GM23338 (cell line): ENCODE data around the gene BGLAP. TPM values are rescaled to one million over a fixed set of nuclear protein-coding genes. Genes with fewer than 3 reads are reported as not detected.
A peak's percentile ranks its signal among the peaks of the same experiment; 100 is the strongest.

Experiments used
- ATAC-seq: fragments of 200-7000 bp; cut with Tn5 transposase; 3 replicates; pipeline ENCODE4 v1.9.1; 2020
- DNase-seq: peaks from one replicate; pipeline ENCODE4 v3.0.0-alpha.2; 2015; ENCODE audit warnings: low spot score
- H2AFZ ChIP-seq: fragments of 200-600 bp; sonication (generic); 2 replicates; pipeline ENCODE4 v1.8.0; 2016; ENCODE audit warnings: antibody characterized with exemption, mild to moderate bottlenecking, moderate library complexity
- H3F3A ChIP-seq: fragments of 200-600 bp; sonication (generic); replicated peaks from 2 replicates; pipeline ENCODE4 v1.8.0; 2017; ENCODE audit warnings: antibody characterized with exemption, mixed run types, low read depth
- H3K27ac ChIP-seq: fragments of 200-600 bp; sonication (generic); 2 replicates; pipeline ENCODE4 v1.6.1; 2016; ENCODE audit warnings: low read depth
- H3K27me3 ChIP-seq: fragments of 200-600 bp; sonication (generic); 2 replicates; pipeline ENCODE4 v1.8.0; 2016; ENCODE audit warnings: mild to moderate bottlenecking, mixed run types, moderate library complexity; ENCODE audit not compliant: insufficient read depth
- H3K36me3 ChIP-seq: fragments of 200-600 bp; sonication (generic); 2 replicates; pipeline ENCODE4 v1.8.0; 2016; ENCODE audit warnings: mild to moderate bottlenecking; ENCODE audit not compliant: insufficient read depth
- H3K4me1 ChIP-seq: fragments of 200-600 bp; sonication (generic); 2 replicates; pipeline ENCODE4 v1.8.0; 2016; ENCODE audit warnings: mild to moderate bottlenecking, moderate library complexity; ENCODE audit not compliant: insufficient read depth
- H3K4me2 ChIP-seq: fragments of 200-600 bp; sonication (generic); 2 replicates; pipeline ENCODE4 v1.7.1; 2017; ENCODE audit warnings: mixed run types
- H3K4me3 ChIP-seq: fragments of 200-600 bp; sonication (generic); 2 replicates; pipeline ENCODE4 v1.6.1; 2016; ENCODE audit warnings: mixed run types
- H3K79me2 ChIP-seq: fragments of 200-600 bp; sonication (generic); replicated peaks from 2 replicates; pipeline ENCODE4 v1.8.0; 2017; ENCODE audit warnings: mild to moderate bottlenecking; ENCODE audit not compliant: insufficient read depth
- H3K9me2 ChIP-seq: fragments of 200-600 bp; sonication (generic); 2 replicates; pipeline ENCODE4 v1.8.0; 2017; ENCODE audit not compliant: insufficient read depth
- H4K20me1 ChIP-seq: fragments of 200-600 bp; sonication (generic); replicated peaks from 2 replicates; pipeline ENCODE4 v1.8.0; 2017; ENCODE audit warnings: mild to moderate bottlenecking; ENCODE audit not compliant: insufficient read depth
- H3K27ac Mint-ChIP-seq: 2 replicates; pipeline ENCODE4 v1.8.0; 2020; ENCODE audit warnings: inconsistent platforms, mild to moderate bottlenecking, moderate library complexity, mixed read lengths
- H3K27me3 Mint-ChIP-seq: 3 replicates; pipeline ENCODE4 v1.8.0; 2022; ENCODE audit warnings: low read depth, mild to moderate bottlenecking, moderate library complexity, mixed read lengths, inconsistent platforms; ENCODE audit not compliant: insufficient read depth, poor library complexity
- H3K36me3 Mint-ChIP-seq: 3 replicates; pipeline ENCODE4 v1.8.0; 2021; ENCODE audit warnings: low read depth, mild to moderate bottlenecking, inconsistent platforms, moderate library complexity, mixed read lengths
- H3K4me1 Mint-ChIP-seq: 3 replicates; pipeline ENCODE4 v1.8.0; 2020; ENCODE audit warnings: mild to moderate bottlenecking, inconsistent platforms, mixed read lengths
- H3K4me3 Mint-ChIP-seq: 3 replicates; pipeline ENCODE4 v1.8.0; 2021; ENCODE audit warnings: moderate library complexity, mild to moderate bottlenecking, inconsistent platforms, mixed read lengths
- H3K9me3 Mint-ChIP-seq: 3 replicates; pipeline ENCODE4 v1.8.0; 2020; ENCODE audit warnings: moderate library complexity, mild to moderate bottlenecking, inconsistent platforms, mixed read lengths
- CREB1 ChIP-seq: fragments of 250-450 bp; sonication (Bioruptor Pico); IDR thresholded peaks from 2 replicates; pipeline ENCODE4 v1.5.0; 2020; ENCODE audit warnings: low read depth, mild to moderate bottlenecking, moderate library complexity
- ETS1 ChIP-seq: IDR thresholded peaks from 2 replicates; pipeline ENCODE4 v1.6.1; 2016; ENCODE audit warnings: antibody characterized with exemption
- EZH2 ChIP-seq: fragments of 200-600 bp; sonication (generic); IDR thresholded peaks from one replicate; pipeline ENCODE4 v1.8.0; 2017; ENCODE audit warnings: antibody characterized with exemption, mild to moderate bottlenecking, low read depth; ENCODE audit not compliant: unreplicated experiment
- EZH2phosphoT487 ChIP-seq: fragments of 200-600 bp; sonication (generic); IDR thresholded peaks from one replicate; pipeline ENCODE4 v1.8.1; 2018; ENCODE audit warnings: antibody characterized with exemption; ENCODE audit not compliant: unreplicated experiment
- JUNB ChIP-seq: IDR thresholded peaks from one replicate; pipeline ENCODE4 v1.6.1; 2016; ENCODE audit warnings: antibody characterized with exemption; ENCODE audit not compliant: unreplicated experiment
- NANOG ChIP-seq: IDR thresholded peaks from 2 replicates; pipeline ENCODE4 v1.6.1; 2016; ENCODE audit warnings: antibody characterized with exemption, borderline replicate concordance
- POLR2AphosphoS5 ChIP-seq: IDR thresholded peaks from 2 replicates; pipeline ENCODE4 v1.6.1; 2016; ENCODE audit warnings: antibody characterized with exemption, low read depth
- REST ChIP-seq: IDR thresholded peaks from one replicate; pipeline ENCODE4 v1.6.1; 2018; ENCODE audit warnings: antibody characterized with exemption; ENCODE audit not compliant: unreplicated experiment
- STAT1 ChIP-seq: IDR thresholded peaks from one replicate; pipeline ENCODE4 v1.6.1; 2016; ENCODE audit warnings: antibody characterized with exemption; ENCODE audit not compliant: unreplicated experiment
- ZNF331 ChIP-seq: fragments of 250-450 bp; sonication (Bioruptor Pico); IDR thresholded peaks from 2 replicates; pipeline ENCODE4 v1.5.0; 2020; ENCODE audit warnings: low read depth, mild to moderate bottlenecking, moderate library complexity
- polyA plus RNA-seq: library from polyadenylated mRNA; unstranded; fragments of >200 nt; fragmentation: Nextera tagmentation; extraction: Ambion mirVana; gene quantifications from 2 replicates; pipeline ENCODE4 v1.2.1, GENCODE V29; 2016
- total RNA-seq: library from RNA; depleted of rRNA; stranded (reverse); fragments of >200 nt; shearing (Covaris generic); gene quantifications from 2 replicates; pipeline ENCODE4 v1.2.3, GENCODE V29; 2014
- TF ChIP-seq, protein P1 (sequence below): fragments of 250-450 bp; sonication (Bioruptor Pico); IDR thresholded peaks from 2 replicates; pipeline ENCODE4 v1.5.0; 2020; ENCODE audit warnings: mild to moderate bottlenecking, moderate library complexity

BGLAP gene
- total and polyA plus RNA-seq, 2 experiments from 2014 or later, result 0.36 to 0.42 TPM

DNA sequence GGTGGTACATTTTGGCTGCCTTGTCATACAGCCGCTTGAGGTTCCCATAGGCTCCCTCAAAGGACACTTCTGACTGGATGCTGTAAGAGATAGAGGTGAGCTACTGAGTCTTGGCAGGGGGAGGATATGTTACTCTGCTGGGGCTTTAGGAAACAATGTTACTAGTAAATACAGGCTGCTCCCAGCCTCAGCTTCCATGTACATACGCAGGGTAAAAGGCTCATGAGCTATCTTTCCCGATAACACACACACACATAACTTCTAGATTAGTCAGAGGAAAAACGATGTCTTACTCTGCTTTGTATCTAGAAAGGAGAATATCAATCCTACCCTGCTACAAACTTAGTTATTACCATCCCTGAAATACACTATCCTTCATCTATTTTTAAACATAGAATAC is 26.4 kb downstream of the BGLAP start (continued):
- TF ChIP-seq, protein P1, sequence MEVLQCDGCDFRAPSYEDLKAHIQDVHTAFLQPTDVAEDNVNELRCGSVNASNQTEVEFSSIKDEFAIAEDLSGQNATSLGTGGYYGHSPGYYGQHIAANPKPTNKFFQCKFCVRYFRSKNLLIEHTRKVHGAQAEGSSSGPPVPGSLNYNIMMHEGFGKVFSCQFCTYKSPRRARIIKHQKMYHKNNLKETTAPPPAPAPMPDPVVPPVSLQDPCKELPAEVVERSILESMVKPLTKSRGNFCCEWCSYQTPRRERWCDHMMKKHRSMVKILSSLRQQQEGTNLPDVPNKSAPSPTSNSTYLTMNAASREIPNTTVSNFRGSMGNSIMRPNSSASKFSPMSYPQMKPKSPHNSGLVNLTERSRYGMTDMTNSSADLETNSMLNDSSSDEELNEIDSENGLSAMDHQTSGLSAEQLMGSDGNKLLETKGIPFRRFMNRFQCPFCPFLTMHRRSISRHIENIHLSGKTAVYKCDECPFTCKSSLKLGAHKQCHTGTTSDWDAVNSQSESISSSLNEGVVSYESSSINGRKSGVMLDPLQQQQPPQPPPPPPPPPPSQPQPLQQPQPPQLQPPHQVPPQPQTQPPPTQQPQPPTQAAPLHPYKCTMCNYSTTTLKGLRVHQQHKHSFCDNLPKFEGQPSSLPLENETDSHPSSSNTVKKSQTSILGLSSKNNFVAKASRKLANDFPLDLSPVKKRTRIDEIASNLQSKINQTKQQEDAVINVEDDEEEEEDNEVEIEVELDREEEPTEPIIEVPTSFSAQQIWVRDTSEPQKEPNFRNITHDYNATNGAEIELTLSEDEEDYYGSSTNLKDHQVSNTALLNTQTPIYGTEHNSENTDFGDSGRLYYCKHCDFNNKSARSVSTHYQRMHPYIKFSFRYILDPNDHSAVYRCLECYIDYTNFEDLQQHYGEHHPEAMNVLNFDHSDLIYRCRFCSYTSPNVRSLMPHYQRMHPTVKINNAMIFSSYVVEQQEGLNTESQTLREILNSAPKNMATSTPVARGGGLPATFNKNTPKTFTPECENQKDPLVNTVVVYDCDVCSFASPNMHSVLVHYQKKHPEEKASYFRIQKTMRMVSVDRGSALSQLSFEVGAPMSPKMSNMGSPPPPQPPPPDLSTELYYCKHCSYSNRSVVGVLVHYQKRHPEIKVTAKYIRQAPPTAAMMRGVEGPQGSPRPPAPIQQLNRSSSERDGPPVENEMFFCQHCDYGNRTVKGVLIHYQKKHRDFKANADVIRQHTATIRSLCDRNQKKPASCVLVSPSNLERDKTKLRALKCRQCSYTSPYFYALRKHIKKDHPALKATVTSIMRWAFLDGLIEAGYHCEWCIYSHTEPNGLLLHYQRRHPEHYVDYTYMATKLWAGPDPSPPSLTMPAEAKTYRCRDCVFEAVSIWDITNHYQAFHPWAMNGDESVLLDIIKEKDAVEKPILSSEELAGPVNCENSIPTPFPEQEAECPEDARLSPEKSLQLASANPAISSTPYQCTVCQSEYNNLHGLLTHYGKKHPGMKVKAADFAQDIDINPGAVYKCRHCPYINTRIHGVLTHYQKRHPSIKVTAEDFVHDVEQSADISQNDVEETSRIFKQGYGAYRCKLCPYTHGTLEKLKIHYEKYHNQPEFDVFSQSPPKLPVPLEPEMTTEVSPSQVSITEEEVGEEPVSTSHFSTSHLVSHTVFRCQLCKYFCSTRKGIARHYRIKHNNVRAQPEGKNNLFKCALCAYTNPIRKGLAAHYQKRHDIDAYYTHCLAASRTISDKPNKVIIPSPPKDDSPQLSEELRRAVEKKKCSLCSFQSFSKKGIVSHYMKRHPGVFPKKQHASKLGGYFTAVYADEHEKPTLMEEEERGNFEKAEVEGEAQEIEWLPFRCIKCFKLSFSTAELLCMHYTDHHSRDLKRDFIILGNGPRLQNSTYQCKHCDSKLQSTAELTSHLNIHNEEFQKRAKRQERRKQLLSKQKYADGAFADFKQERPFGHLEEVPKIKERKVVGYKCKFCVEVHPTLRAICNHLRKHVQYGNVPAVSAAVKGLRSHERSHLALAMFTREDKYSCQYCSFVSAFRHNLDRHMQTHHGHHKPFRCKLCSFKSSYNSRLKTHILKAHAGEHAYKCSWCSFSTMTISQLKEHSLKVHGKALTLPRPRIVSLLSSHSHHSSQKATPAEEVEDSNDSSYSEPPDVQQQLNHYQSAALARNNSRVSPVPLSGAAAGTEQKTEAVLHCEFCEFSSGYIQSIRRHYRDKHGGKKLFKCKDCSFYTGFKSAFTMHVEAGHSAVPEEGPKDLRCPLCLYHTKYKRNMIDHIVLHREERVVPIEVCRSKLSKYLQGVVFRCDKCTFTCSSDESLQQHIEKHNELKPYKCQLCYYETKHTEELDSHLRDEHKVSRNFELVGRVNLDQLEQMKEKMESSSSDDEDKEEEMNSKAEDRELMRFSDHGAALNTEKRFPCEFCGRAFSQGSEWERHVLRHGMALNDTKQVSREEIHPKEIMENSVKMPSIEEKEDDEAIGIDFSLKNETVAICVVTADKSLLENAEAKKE (CRISPR knock-in tag), result no peak
- no peak for TF ChIP-seq CREB1
- no peak for TF ChIP-seq ZNF331 (CRISPR knock-in tag)
- TF ChIP-seq REST, result no peak
- no peak for TF ChIP-seq EZH2

DNA sequence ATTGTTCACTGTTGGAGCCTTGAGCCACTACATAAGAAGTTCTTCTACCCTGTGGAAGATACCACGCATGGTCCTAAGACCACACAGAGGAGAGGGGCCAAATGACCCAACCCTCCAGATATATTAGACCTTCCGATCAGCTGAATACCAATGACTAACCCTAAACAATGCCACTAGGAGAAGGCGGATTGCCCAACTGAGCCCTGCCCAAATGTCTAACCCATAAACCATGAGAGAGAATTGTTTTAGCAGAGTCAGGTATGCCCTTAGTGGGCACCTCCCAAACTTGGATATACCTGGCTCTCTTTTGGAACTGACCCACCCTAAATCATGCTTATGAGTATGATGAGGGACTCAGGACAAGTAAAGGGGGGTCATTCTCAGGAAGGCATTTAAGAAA is 28.3 kb downstream of the BGLAP start:
- no peak overlapping the region for H3K4me3 Mint-ChIP-seq
- Histone ChIP-seq H3K36me3 (peaks cover 81% of the 10 kb centered on the region), H3K27ac (0 out of 2 replicates have a peak overlapping the region, but pooled peaks have one; percentile 50), H3K9me2 (no peaks in the 10 kb centered on the region), H3F3A (peaks cover 36% of the 10 kb centered on the region; the same call in 1 of the 2 replicates), H2AFZ (no peak overlapping the region), H3K4me3 (no peak overlapping the region), H3K4me1 (no peaks in the 10 kb centered on the region), H3K4me2 (no peak overlapping the region), H3K27me3 (no peaks in the 10 kb centered on the region), H3K79me2 (no peaks in the 10 kb centered on the region), H4K20me1 (peaks cover 19% of the 10 kb centered on the region)
- no peaks in the 10 kb centered on the region for H3K4me1 Mint-ChIP-seq
- ATAC-seq (no peak), DNase-seq (no peak)
- H3K36me3 Mint-ChIP-seq, result peaks cover 85% of the 10 kb centered on the region
- TF ChIP-seq ZNF331 (CRISPR knock-in tag) (no peak), STAT1 (no peak), REST (no peak), CREB1 (no peak), POLR2AphosphoS5 (no peak), EZH2phosphoT487 (no peak), ETS1 (no peak), JUNB (no peak), NANOG (no peak)
- H3K27ac Mint-ChIP-seq, result no peak overlapping the region
- H3K27me3 Mint-ChIP-seq, result peaks cover 5% of the 10 kb centered on the region
- no peaks in the 10 kb centered on the region for H3K9me3 Mint-ChIP-seq
